ENCODE measurements around the gene HORMAD2. TPM values are rescaled to one million over a fixed set of nuclear protein-coding genes. Genes with fewer than 3 reads are reported as not detected.

The HORMAD2 gene
- total RNA-seq, 1 experiment from 2014 or later = not detected

GRCh38 chr22:30121960-30122359, 41.7 kb downstream of the HORMAD2 start:
- CTCF ChIA-PET = no interaction called here
- H3K27ac Mint-ChIP-seq = no peak overlapping the region
- no peaks in the 10 kb centered on the region; the same call in 1 of the 2 replicates for H3K27me3 Mint-ChIP-seq (ENCODE audit: low read depth)
- no peak overlapping the region for H3K4me3 Mint-ChIP-seq
- ATAC-seq = no peak
- H3K36me3 Mint-ChIP-seq = 0 out of 2 replicates have a peak, but pooled peaks cover 2% of the 10 kb centered on the region
- no peaks in the 10 kb centered on the region for H3K4me1 Mint-ChIP-seq
- DNase-seq (ENCODE audit: low spot score) = no peak
- peaks cover 8% of the 10 kb centered on the region for H3K9me3 Mint-ChIP-seq
- POLR2A ChIA-PET = no interaction called here
- TF ChIP-seq ZNF396 (CRISPR knock-in tag; IDR thresholded peaks at IDR 0.05; ENCODE audit: borderline replicate concordance) (no peak), IRF2 (CRISPR knock-in tag; IDR thresholded peaks at IDR 0.05; ENCODE audit: borderline replicate concordance, low read depth) (no peak), NR3C1 (CRISPR knock-in tag; conservative IDR thresholded peaks at IDR 0.05; ENCODE audit: low read depth) (no peak), SP1 (CRISPR knock-in tag; conservative IDR thresholded peaks at IDR 0.05) (no peak), ZNF232 (CRISPR knock-in tag; IDR thresholded peaks at IDR 0.05) (no peak), ZNF532 (CRISPR knock-in tag; IDR thresholded peaks at IDR 0.05; ENCODE audit: borderline replicate concordance) (no peak), ZNF138 (CRISPR knock-in tag; conservative IDR thresholded peaks at IDR 0.05) (no peak), PRRX2 (CRISPR knock-in tag; IDR thresholded peaks at IDR 0.05) (no peak), HMGA2 (CRISPR knock-in tag; IDR thresholded peaks at IDR 0.05) (no peak), ESRRA (CRISPR knock-in tag; IDR thresholded peaks at IDR 0.05; ENCODE audit: borderline replicate concordance) (no peak), GTF2I (CRISPR knock-in tag; conservative IDR thresholded peaks at IDR 0.05) (no peak), ZBTB43 (CRISPR knock-in tag; IDR thresholded peaks at IDR 0.05) (no peak), RORB (CRISPR knock-in tag; IDR thresholded peaks at IDR 0.05) (no peak)
- TF ChIP-seq, protein P1, sequence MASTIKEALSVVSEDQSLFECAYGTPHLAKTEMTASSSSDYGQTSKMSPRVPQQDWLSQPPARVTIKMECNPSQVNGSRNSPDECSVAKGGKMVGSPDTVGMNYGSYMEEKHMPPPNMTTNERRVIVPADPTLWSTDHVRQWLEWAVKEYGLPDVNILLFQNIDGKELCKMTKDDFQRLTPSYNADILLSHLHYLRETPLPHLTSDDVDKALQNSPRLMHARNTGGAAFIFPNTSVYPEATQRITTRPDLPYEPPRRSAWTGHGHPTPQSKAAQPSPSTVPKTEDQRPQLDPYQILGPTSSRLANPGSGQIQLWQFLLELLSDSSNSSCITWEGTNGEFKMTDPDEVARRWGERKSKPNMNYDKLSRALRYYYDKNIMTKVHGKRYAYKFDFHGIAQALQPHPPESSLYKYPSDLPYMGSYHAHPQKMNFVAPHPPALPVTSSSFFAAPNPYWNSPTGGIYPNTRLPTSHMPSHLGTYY (CRISPR knock-in tag; IDR thresholded peaks at IDR 0.05) = no peak
- TF ChIP-seq, protein P2, sequence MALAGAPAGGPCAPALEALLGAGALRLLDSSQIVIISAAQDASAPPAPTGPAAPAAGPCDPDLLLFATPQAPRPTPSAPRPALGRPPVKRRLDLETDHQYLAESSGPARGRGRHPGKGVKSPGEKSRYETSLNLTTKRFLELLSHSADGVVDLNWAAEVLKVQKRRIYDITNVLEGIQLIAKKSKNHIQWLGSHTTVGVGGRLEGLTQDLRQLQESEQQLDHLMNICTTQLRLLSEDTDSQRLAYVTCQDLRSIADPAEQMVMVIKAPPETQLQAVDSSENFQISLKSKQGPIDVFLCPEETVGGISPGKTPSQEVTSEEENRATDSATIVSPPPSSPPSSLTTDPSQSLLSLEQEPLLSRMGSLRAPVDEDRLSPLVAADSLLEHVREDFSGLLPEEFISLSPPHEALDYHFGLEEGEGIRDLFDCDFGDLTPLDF (CRISPR knock-in tag; IDR thresholded peaks at IDR 0.05) = no peak

GRCh38 chr22:30123463-30123862, 43.2 kb downstream of the HORMAD2 start:
- DNase-seq (ENCODE audit: low spot score) (no peak), ATAC-seq (no peak)
- ChIA-PET CTCF (interaction anchor here (1.1 kb wide), 1 partner anchor 140 kb away, joined by 3 read pairs; no protein-coding TSS in a partner anchor), POLR2A (no interaction called here)
- Mint-ChIP-seq H3K4me1 (no peaks in the 10 kb centered on the region), H3K27me3 (ENCODE audit: low read depth) (no peaks in the 10 kb centered on the region), H3K9me3 (peaks cover 8% of the 10 kb centered on the region), H3K4me3 (no peak overlapping the region), H3K36me3 (0 out of 2 replicates have a peak, but pooled peaks cover 2% of the 10 kb centered on the region), H3K27ac (no peak overlapping the region)
- TF ChIP-seq, protein P3, sequence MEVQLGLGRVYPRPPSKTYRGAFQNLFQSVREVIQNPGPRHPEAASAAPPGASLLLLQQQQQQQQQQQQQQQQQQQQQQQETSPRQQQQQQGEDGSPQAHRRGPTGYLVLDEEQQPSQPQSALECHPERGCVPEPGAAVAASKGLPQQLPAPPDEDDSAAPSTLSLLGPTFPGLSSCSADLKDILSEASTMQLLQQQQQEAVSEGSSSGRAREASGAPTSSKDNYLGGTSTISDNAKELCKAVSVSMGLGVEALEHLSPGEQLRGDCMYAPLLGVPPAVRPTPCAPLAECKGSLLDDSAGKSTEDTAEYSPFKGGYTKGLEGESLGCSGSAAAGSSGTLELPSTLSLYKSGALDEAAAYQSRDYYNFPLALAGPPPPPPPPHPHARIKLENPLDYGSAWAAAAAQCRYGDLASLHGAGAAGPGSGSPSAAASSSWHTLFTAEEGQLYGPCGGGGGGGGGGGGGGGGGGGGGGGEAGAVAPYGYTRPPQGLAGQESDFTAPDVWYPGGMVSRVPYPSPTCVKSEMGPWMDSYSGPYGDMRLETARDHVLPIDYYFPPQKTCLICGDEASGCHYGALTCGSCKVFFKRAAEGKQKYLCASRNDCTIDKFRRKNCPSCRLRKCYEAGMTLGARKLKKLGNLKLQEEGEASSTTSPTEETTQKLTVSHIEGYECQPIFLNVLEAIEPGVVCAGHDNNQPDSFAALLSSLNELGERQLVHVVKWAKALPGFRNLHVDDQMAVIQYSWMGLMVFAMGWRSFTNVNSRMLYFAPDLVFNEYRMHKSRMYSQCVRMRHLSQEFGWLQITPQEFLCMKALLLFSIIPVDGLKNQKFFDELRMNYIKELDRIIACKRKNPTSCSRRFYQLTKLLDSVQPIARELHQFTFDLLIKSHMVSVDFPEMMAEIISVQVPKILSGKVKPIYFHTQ (CRISPR knock-in tag; IDR thresholded peaks at IDR 0.05) = no peak
- TF ChIP-seq, protein P4, sequence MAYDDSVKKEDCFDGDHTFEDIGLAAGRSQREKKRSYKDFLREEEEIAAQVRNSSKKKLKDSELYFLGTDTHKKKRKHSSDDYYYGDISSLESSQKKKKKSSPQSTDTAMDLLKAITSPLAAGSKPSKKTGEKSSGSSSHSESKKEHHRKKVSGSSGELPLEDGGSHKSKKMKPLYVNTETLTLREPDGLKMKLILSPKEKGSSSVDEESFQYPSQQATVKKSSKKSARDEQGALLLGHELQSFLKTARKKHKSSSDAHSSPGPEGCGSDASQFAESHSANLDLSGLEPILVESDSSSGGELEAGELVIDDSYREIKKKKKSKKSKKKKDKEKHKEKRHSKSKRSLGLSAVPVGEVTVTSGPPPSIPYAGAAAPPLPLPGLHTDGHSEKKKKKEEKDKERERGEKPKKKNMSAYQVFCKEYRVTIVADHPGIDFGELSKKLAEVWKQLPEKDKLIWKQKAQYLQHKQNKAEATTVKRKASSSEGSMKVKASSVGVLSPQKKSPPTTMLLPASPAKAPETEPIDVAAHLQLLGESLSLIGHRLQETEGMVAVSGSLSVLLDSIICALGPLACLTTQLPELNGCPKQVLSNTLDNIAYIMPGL (CRISPR knock-in tag; IDR thresholded peaks at IDR 0.05) = no peak
- TF ChIP-seq, protein P2 (CRISPR knock-in tag; IDR thresholded peaks at IDR 0.05) = no peak
- TF ChIP-seq, protein P5, sequence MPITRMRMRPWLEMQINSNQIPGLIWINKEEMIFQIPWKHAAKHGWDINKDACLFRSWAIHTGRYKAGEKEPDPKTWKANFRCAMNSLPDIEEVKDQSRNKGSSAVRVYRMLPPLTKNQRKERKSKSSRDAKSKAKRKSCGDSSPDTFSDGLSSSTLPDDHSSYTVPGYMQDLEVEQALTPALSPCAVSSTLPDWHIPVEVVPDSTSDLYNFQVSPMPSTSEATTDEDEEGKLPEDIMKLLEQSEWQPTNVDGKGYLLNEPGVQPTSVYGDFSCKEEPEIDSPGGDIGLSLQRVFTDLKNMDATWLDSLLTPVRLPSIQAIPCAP (CRISPR knock-in tag; IDR thresholded peaks at IDR 0.05) = no peak
- no peak for TF ChIP-seq GRHL2 (CRISPR knock-in tag; IDR thresholded peaks at IDR 0.05; ENCODE audit: insufficient replicate concordance, severe bottlenecking)
